Measurements from ENCODE around the gene ABHD12B.

DNA sequence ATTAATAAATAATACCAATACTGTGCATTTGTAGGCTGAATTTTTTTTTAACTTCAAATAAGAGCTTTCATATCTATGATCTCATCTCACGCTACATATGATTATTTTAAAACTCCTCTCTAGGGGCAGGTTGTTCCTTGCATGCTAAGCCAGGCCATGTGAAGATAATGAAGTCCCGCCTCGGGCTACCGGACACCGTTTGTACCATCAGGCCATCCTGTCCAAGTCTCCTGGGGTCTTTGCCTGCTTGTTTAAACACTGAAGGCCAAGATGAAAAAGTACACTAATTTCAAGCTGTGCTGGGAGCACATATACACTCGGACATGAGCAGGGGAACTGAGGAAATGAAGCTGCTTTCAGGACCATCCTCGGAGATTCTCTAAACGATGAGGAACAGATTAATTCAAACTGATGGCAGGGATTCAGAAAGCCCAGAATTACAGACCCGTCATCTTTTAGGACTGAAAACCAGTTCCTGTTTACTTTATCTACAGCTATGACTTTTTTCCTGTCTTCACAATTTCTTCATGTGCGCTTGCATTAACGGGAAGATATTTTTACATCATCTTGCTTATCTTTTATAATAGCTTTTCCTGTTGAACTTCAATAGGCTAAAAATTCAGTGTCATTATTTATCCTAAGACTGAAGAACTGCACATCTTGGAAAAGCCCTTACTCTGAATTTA is 6.3 kb upstream of the ABHD12B start:
- TF ChIP-seq ZNF274 (IDR thresholded peaks at IDR 0.05; ENCODE audit: low read depth, low read length) (no peak), SUZ12 (IDR thresholded peaks at IDR 0.05; ENCODE audit: extremely low read depth, insufficient read depth, insufficient read length) (no peak), YY1 (IDR thresholded peaks at IDR 0.05; ENCODE audit: insufficient read depth, insufficient read length) (no peak)

Data from NT2/D1 (cell line).